ENCODE data around the gene RNF152. TPM values are rescaled to one million over a fixed set of nuclear protein-coding genes. Genes with fewer than 3 reads are reported as not detected.

Gene RNF152
- total RNA-seq, 1 donor from 2014 or later: 76.4 TPM

DNA sequence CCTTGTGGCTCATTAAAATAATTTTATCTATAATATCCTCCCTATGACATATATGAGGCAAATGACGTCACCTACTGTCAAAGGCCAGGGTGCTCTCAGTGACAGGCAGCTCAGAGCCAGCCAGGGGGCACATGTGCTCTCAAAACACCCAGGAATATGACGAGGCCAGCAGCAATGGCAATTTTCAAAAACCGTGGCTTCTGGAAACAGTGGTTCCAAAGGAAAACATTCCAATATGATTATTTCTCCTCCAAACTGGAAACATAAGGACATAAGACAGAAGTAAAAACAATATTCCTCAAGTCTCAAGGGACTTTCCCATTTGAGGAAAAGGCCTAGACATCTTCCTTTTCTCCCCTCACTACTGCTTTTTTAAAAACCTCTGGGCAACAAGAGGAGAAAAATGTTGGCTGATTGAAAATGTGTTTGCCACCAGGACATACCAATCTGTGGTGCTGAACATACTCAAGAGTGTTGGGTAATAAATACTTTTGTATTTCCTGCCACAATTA lies 40.8 kb downstream of the RNF152 start:
- Mint-ChIP-seq H3K9me3 (ENCODE audit: unreplicated experiment) (no peaks in the 10 kb centered on the region), H3K4me3 (ENCODE audit: unreplicated experiment) (no peak overlapping the region), H3K27me3 (ENCODE audit: unreplicated experiment) (no peaks in the 10 kb centered on the region), H3K27ac (ENCODE audit: unreplicated experiment) (peak overlapping the region; percentile 88), H3K4me1 (ENCODE audit: unreplicated experiment) (peaks cover 85% of the 10 kb centered on the region), H3K36me3 (ENCODE audit: unreplicated experiment) (peaks cover 9% of the 10 kb centered on the region)
- TF ChIP-seq CTCF (IDR thresholded peaks at IDR 0.05): peak; percentile 38
- DNase-seq (ENCODE audit: extremely low spot score, unreplicated experiment): peak; percentile 87

DNA sequence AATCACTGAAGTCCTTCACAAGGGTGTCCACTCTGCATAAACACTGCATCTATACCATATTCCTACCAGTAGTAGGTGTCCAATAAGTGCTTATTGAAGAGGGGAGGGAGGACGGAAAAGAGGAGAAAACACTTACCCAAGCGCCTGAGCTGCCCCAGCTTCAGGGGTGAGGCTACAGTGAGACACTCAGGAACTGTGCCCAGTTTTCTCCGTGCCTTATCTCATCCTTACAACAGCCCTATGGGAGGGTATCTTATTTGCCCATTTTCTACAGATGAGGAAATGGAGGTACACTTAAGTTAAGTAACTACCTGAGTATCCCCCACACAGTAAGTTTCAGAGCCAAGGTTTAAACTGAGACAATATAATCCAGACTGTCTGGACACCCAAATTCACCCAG lies 41.5 kb downstream of the RNF152 start:
- Mint-ChIP-seq H3K27me3 (ENCODE audit: unreplicated experiment) (no peaks in the 10 kb centered on the region), H3K4me1 (ENCODE audit: unreplicated experiment) (peaks cover 83% of the 10 kb centered on the region), H3K9me3 (ENCODE audit: unreplicated experiment) (peaks cover 1% of the 10 kb centered on the region), H3K36me3 (ENCODE audit: unreplicated experiment) (peaks cover 17% of the 10 kb centered on the region), H3K27ac (ENCODE audit: unreplicated experiment) (peak overlapping the region; percentile 88), H3K4me3 (ENCODE audit: unreplicated experiment) (no peak overlapping the region)
- DNase-seq (ENCODE audit: extremely low spot score, unreplicated experiment): no peak
- no peak for TF ChIP-seq CTCF (IDR thresholded peaks at IDR 0.05)

GRCh38 chr18:61850756-61851155 lies 42.1 kb downstream of the RNF152 start:
- TF ChIP-seq CTCF (IDR thresholded peaks at IDR 0.05): no peak
- Mint-ChIP-seq H3K27ac (ENCODE audit: unreplicated experiment) (peak overlapping the region; percentile 88), H3K36me3 (ENCODE audit: unreplicated experiment) (peaks cover 21% of the 10 kb centered on the region), H3K4me1 (ENCODE audit: unreplicated experiment) (peaks cover 78% of the 10 kb centered on the region), H3K9me3 (ENCODE audit: unreplicated experiment) (peaks cover 6% of the 10 kb centered on the region), H3K27me3 (ENCODE audit: unreplicated experiment) (no peaks in the 10 kb centered on the region), H3K4me3 (ENCODE audit: unreplicated experiment) (no peak overlapping the region)
- DNase-seq (ENCODE audit: extremely low spot score, unreplicated experiment): no peak

DNA sequence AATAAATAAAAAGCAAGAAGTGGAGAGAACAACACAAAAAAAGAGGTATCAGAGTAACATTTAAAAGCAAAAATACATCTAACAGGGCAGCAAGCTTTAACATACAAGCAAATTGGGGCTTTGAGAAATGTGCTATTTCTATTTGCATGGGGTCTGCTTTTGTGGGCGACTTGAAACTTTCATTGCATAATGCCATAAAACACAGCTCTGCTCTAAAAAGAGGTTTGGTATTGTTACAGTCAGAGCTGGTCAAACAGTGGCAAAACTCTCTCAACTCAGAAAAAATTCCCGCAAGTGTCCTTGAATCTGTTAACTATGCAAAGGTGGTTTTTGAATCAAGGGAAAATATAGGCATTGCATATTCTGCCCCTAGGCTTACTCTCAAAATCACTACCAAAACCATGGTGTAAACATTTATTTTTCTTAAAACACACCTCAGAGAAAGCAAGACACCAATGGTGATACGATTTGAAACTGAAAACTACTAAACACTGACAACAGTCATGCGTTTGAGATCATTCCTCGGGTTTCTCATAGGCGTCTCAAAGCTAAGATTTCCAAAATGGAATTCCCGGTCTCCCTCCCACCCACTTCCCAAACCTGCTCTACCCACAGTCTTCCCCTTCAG lies 45.5 kb downstream of the RNF152 start:
- Mint-ChIP-seq H3K27ac (ENCODE audit: unreplicated experiment) (no peak overlapping the region), H3K4me3 (ENCODE audit: unreplicated experiment) (no peak overlapping the region), H3K9me3 (ENCODE audit: unreplicated experiment) (peaks cover 6% of the 10 kb centered on the region), H3K36me3 (ENCODE audit: unreplicated experiment) (peaks cover 34% of the 10 kb centered on the region), H3K4me1 (ENCODE audit: unreplicated experiment) (peaks cover 70% of the 10 kb centered on the region), H3K27me3 (ENCODE audit: unreplicated experiment) (no peaks in the 10 kb centered on the region)
- no peak for DNase-seq (ENCODE audit: extremely low spot score, unreplicated experiment)
- no peak for TF ChIP-seq CTCF (IDR thresholded peaks at IDR 0.05)

- Mint-ChIP-seq H3K9me3 (ENCODE audit: unreplicated experiment) (peaks cover 6% of the 10 kb centered on the region), H3K36me3 (ENCODE audit: unreplicated experiment) (peaks cover 37% of the 10 kb centered on the region), H3K4me3 (ENCODE audit: unreplicated experiment) (no peak overlapping the region), H3K27me3 (ENCODE audit: unreplicated experiment) (no peaks in the 10 kb centered on the region), H3K4me1 (ENCODE audit: unreplicated experiment) (peaks cover 71% of the 10 kb centered on the region), H3K27ac (ENCODE audit: unreplicated experiment) (no peak overlapping the region)
- no peak for TF ChIP-seq CTCF (IDR thresholded peaks at IDR 0.05)
- DNase-seq (ENCODE audit: extremely low spot score, unreplicated experiment): no peak
Observed at GRCh38 chr18:61845197-61845596, 47.6 kb downstream of the RNF152 start.

All from osteocyte (in vitro differentiated cells).